GM23248 (cell line): ENCODE data around the gene P2RY2. TPM values are rescaled to one million over a fixed set of nuclear protein-coding genes. Genes with fewer than 3 reads are reported as not detected.

ENCODE experiments used
- DNase-seq: peaks from one replicate; pipeline ENCODE4 v3.0.0-alpha.2; 2015
- H2AFZ ChIP-seq: fragments of 200-600 bp; sonication (generic); 2 replicates; pipeline ENCODE4 v1.6.1; 2016; ENCODE audit warnings: antibody characterized with exemption
- H3F3A ChIP-seq: fragments of 200-600 bp; sonication (generic); 2 replicates; pipeline ENCODE4 v1.6.1; 2016; ENCODE audit warnings: mild to moderate bottlenecking, antibody characterized with exemption, mixed run types; ENCODE audit not compliant: insufficient read depth
- H3K27ac ChIP-seq: fragments of 200-600 bp; sonication (generic); 2 replicates; pipeline ENCODE4 v1.5.1; 2016; ENCODE audit warnings: mild to moderate bottlenecking
- H3K27me3 ChIP-seq: fragments of 200-600 bp; sonication (generic); replicated peaks from 2 replicates; pipeline ENCODE4 v1.6.1; 2016; ENCODE audit warnings: mild to moderate bottlenecking; ENCODE audit not compliant: insufficient read depth
- H3K36me3 ChIP-seq: fragments of 200-600 bp; sonication (generic); 2 replicates; pipeline ENCODE4 v1.6.1; 2016; ENCODE audit warnings: low read depth, mild to moderate bottlenecking
- H3K4me1 ChIP-seq: fragments of 200-600 bp; sonication (generic); 2 replicates; pipeline ENCODE4 v1.6.1; 2016; ENCODE audit warnings: mild to moderate bottlenecking; ENCODE audit not compliant: insufficient read depth
- H3K4me2 ChIP-seq: fragments of 200-600 bp; sonication (generic); one replicate; pipeline ENCODE4 v1.6.1; 2016; ENCODE audit warnings: mild to moderate bottlenecking; ENCODE audit not compliant: unreplicated experiment
- H3K4me3 ChIP-seq: fragments of 200-600 bp; sonication (generic); 2 replicates; pipeline ENCODE4 v1.5.1; 2016; ENCODE audit warnings: mild to moderate bottlenecking
- H3K79me2 ChIP-seq: fragments of 200-600 bp; sonication (generic); 2 replicates; pipeline ENCODE4 v1.6.1; 2016; ENCODE audit warnings: mild to moderate bottlenecking; ENCODE audit not compliant: insufficient read depth
- H3K9ac ChIP-seq: fragments of 200-600 bp; sonication (generic); 2 replicates; pipeline ENCODE4 v1.6.1; 2016; ENCODE audit warnings: mild to moderate bottlenecking
- H3K9me2 ChIP-seq: fragments of 200-600 bp; sonication (generic); 2 replicates; pipeline ENCODE4 v1.6.1; 2016; ENCODE audit warnings: mixed run types, mild to moderate bottlenecking, moderate library complexity; ENCODE audit not compliant: insufficient read depth
- H3K9me3 ChIP-seq: fragments of 200-600 bp; sonication (generic); one replicate; pipeline ENCODE4 v1.6.1; 2017; ENCODE audit warnings: low read depth
- H4K20me1 ChIP-seq: fragments of 200-600 bp; sonication (generic); 2 replicates; pipeline ENCODE4 v1.6.0; 2016; ENCODE audit not compliant: insufficient read depth
- EZH2 ChIP-seq: fragments of 200-600 bp; sonication (generic); IDR thresholded peaks from 2 replicates; pipeline ENCODE4 v1.6.1; 2018; ENCODE audit warnings: antibody characterized with exemption, mild to moderate bottlenecking; ENCODE audit not compliant: insufficient read depth, poor library complexity, severe bottlenecking
- EZH2phosphoT487 ChIP-seq: fragments of 200-600 bp; sonication (generic); IDR thresholded peaks from 2 replicates; pipeline ENCODE4 v1.6.1; 2018; ENCODE audit warnings: antibody characterized with exemption, moderate library complexity, mild to moderate bottlenecking, low read depth; ENCODE audit not compliant: insufficient read depth
- WGBS, 2 experiments: methylation state at CpG; one replicate each; pipeline ENCODE4 v1.1.6; 2015 to 2017; ENCODE audit warnings: low lambda C conversion rate in 2 of 2, low coverage in 1 of 2; ENCODE audit errors: missing lambda C conversion rate in 2 of 2; 5-methylcytosine and 5-hydroxymethylcytosine counted together
- in situ Hi-C: fragments of 300-500 bp; cut with MboI; formaldehyde crosslinking; loops from 2 replicates; pipeline ENCODE4 v1.15.0; 2020
- polyA plus RNA-seq: library from polyadenylated mRNA; unstranded; fragments of >200 nt; fragmentation: Nextera tagmentation; extraction: Ambion mirVana; gene quantifications from 2 replicates; pipeline ENCODE4 v1.2.1, GENCODE V29; 2016
- total RNA-seq: library from RNA; depleted of rRNA; stranded (reverse); fragments of >200 nt; shearing (Covaris generic); gene quantifications from 2 replicates; pipeline ENCODE4 v1.2.3, GENCODE V29; 2014

Gene P2RY2
- total and polyA plus RNA-seq, 2 experiments from 2014 or later = not detected

GRCh38 chr11:73263640-73264039, 45.6 kb downstream of the P2RY2 start:
- Histone ChIP-seq H3K9me3 (no peaks in the 10 kb centered on the region), H3K9ac (no peak overlapping the region), H3K9me2 (no peaks in the 10 kb centered on the region), H3K4me1 (peaks cover 3% of the 10 kb centered on the region), H3K4me2 (no peak overlapping the region), H3K36me3 (no peaks in the 10 kb centered on the region), H2AFZ (no peak overlapping the region), H3K27ac (no peak overlapping the region), H3K4me3 (no peak overlapping the region), H3F3A (peaks cover 8% of the 10 kb centered on the region; the same call in 1 of the 2 replicates), H3K27me3 (no peaks in the 10 kb centered on the region), H4K20me1 (no peaks in the 10 kb centered on the region), H3K79me2 (no peaks in the 10 kb centered on the region)
- DNase-seq = no peak
- in situ Hi-C loops = no loop called here
- TF ChIP-seq EZH2 = no peak
- no peak for TF ChIP-seq EZH2phosphoT487
- WGBS, 2 experiments = 57 to 65% methylated on average over 2 of the region's 2 CpGs

GRCh38 chr11:73265278-73265810, 47.3 kb downstream of the P2RY2 start:
- H3K9me2 ChIP-seq = no peaks in the 10 kb centered on the region
- no peak overlapping the region for H3K4me2 ChIP-seq
- H3K9ac ChIP-seq = no peak overlapping the region
- no peak overlapping the region for H3K4me3 ChIP-seq
- no peak overlapping the region for H2AFZ ChIP-seq
- no peak overlapping the region for H3K27ac ChIP-seq
- H3K27me3 ChIP-seq = no peaks in the 10 kb centered on the region
- DNase-seq = no peak
- WGBS, 2 experiments = 83 to 84% methylated on average over 3 to 4 of the region's 4 CpGs
- no peaks in the 10 kb centered on the region for H3K79me2 ChIP-seq
- H4K20me1 ChIP-seq = no peaks in the 10 kb centered on the region
- no peaks in the 10 kb centered on the region for H3K4me1 ChIP-seq
- no peaks in the 10 kb centered on the region for H3K36me3 ChIP-seq
- no peaks in the 10 kb centered on the region for H3K9me3 ChIP-seq
- TF ChIP-seq EZH2phosphoT487 = no peak
- no peak for TF ChIP-seq EZH2
- in situ Hi-C loops = no loop called here
- H3F3A ChIP-seq = peaks cover 5% of the 10 kb centered on the region; the same call in 1 of the 2 replicates

- no peaks in the 10 kb centered on the region for H3K79me2 ChIP-seq
- H3K27me3 ChIP-seq = no peaks in the 10 kb centered on the region
- no peaks in the 10 kb centered on the region for H3K9me3 ChIP-seq
- no peak overlapping the region for H3K4me2 ChIP-seq
- H2AFZ ChIP-seq = no peak overlapping the region
- in situ Hi-C loops = no loop called here
- WGBS, 2 experiments = 86 to 90% methylated on average over 3 of the region's 3 CpGs
- no peaks in the 10 kb centered on the region for H3K9me2 ChIP-seq
- DNase-seq = no peak
- no peaks in the 10 kb centered on the region for H4K20me1 ChIP-seq
- TF ChIP-seq EZH2phosphoT487 (no peak), EZH2 (no peak)
- no peak overlapping the region for H3K4me3 ChIP-seq
- H3K27ac ChIP-seq = no peak overlapping the region
- H3K9ac ChIP-seq = no peak overlapping the region
- H3K36me3 ChIP-seq = no peaks in the 10 kb centered on the region
- peaks cover 5% of the 10 kb centered on the region; the same call in 1 of the 2 replicates for H3F3A ChIP-seq
- H3K4me1 ChIP-seq = no peaks in the 10 kb centered on the region
Measured at GRCh38 chr11:73265853-73266645, 48.0 kb downstream of the P2RY2 start.

- in situ Hi-C loops = no loop called here
- no peak overlapping the region for H2AFZ ChIP-seq
- no peaks in the 10 kb centered on the region for H3K4me1 ChIP-seq
- no peak overlapping the region for H3K9ac ChIP-seq
- H4K20me1 ChIP-seq = no peaks in the 10 kb centered on the region
- no peaks in the 10 kb centered on the region for H3K79me2 ChIP-seq
- H3K27ac ChIP-seq = no peak overlapping the region
- TF ChIP-seq EZH2 (no peak), EZH2phosphoT487 (no peak)
- WGBS, 2 experiments = 89 to 94% methylated on average over 3 to 4 of the region's 4 CpGs
- H3K4me2 ChIP-seq = no peak overlapping the region
- H3K9me2 ChIP-seq = no peaks in the 10 kb centered on the region
- peaks cover 8% of the 10 kb centered on the region; the same call in 1 of the 2 replicates for H3F3A ChIP-seq
- no peaks in the 10 kb centered on the region for H3K9me3 ChIP-seq
- no peaks in the 10 kb centered on the region for H3K36me3 ChIP-seq
- H3K27me3 ChIP-seq = no peaks in the 10 kb centered on the region
- DNase-seq = no peak
- H3K4me3 ChIP-seq = no peak overlapping the region
Measured at GRCh38 chr11:73266646-73267020, 48.6 kb downstream of the P2RY2 start.
